Keratinocyte (primary cell): ENCODE data around the gene PANK1.

ENCODE experiments used
- EZH2 ChIP-seq: IDR thresholded peaks from one replicate; pipeline ENCODE4 v1.6.1; 2012; ENCODE audit warnings: inconsistent platforms, mild to moderate bottlenecking, low read length, moderate library complexity
- TF ChIP-seq, protein P1 (sequence below), 3 experiments: IDR thresholded peaks in 1 of 3; conservative IDR thresholded peaks in 1 of 3; optimal IDR thresholded peaks in 1 of 3; 2 replicates in 2 of 3; 3 replicates in 1 of 3; pipeline versions ENCODE3 to v1.5.1; 2011; ENCODE audit warnings: low read length in 3 of 3, mild to moderate bottlenecking in 3 of 3, moderate library complexity in 2 of 3, control low read depth in 1 of 3, inconsistent platforms in 1 of 3; ENCODE audit not compliant: insufficient read depth in 2 of 3; ENCODE audit errors: extremely low read depth in 1 of 3

DNA sequence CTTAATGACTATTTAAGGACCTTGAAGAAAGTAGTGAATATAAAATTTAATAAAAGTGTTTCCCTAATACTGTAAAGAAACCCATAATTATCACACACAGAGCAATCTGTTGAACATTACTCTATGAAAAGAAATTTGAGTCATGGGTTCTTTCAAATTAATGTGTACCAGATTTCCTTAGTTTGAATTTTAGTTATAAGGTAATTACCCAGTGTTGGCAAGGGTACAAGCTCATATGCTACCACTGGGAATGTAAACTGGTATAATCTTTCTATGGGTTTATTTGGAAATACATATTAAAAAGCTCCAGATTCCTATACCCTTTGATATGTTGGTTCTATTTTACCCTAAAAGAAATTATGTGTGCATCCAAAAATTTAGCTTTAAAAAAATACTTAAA lies 22.9 kb downstream of the PANK1 start:
- TF ChIP-seq EZH2, result no peak
- TF ChIP-seq, protein P1, sequence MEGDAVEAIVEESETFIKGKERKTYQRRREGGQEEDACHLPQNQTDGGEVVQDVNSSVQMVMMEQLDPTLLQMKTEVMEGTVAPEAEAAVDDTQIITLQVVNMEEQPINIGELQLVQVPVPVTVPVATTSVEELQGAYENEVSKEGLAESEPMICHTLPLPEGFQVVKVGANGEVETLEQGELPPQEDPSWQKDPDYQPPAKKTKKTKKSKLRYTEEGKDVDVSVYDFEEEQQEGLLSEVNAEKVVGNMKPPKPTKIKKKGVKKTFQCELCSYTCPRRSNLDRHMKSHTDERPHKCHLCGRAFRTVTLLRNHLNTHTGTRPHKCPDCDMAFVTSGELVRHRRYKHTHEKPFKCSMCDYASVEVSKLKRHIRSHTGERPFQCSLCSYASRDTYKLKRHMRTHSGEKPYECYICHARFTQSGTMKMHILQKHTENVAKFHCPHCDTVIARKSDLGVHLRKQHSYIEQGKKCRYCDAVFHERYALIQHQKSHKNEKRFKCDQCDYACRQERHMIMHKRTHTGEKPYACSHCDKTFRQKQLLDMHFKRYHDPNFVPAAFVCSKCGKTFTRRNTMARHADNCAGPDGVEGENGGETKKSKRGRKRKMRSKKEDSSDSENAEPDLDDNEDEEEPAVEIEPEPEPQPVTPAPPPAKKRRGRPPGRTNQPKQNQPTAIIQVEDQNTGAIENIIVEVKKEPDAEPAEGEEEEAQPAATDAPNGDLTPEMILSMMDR (optimal IDR thresholded peaks at IDR 0.05 in 1 of 3, IDR thresholded peaks at IDR 0.05 in 1 of 3, conservative IDR thresholded peaks at IDR 0.05 in 1 of 3; ENCODE audit: extremely low read depth in 1 of 3, insufficient read depth in 2 of 3, low read length in 3 of 3), result no peak
